NCI-H748 (cell line): ENCODE results near the gene FAM107A.

Experiments used
- DNase-seq: peaks from one replicate; lab custom pipeline; 2025; ENCODE audit not compliant: unreplicated experiment; lab: John Stamatoyannopoulos, UW

Gene FAM107A

DNA sequence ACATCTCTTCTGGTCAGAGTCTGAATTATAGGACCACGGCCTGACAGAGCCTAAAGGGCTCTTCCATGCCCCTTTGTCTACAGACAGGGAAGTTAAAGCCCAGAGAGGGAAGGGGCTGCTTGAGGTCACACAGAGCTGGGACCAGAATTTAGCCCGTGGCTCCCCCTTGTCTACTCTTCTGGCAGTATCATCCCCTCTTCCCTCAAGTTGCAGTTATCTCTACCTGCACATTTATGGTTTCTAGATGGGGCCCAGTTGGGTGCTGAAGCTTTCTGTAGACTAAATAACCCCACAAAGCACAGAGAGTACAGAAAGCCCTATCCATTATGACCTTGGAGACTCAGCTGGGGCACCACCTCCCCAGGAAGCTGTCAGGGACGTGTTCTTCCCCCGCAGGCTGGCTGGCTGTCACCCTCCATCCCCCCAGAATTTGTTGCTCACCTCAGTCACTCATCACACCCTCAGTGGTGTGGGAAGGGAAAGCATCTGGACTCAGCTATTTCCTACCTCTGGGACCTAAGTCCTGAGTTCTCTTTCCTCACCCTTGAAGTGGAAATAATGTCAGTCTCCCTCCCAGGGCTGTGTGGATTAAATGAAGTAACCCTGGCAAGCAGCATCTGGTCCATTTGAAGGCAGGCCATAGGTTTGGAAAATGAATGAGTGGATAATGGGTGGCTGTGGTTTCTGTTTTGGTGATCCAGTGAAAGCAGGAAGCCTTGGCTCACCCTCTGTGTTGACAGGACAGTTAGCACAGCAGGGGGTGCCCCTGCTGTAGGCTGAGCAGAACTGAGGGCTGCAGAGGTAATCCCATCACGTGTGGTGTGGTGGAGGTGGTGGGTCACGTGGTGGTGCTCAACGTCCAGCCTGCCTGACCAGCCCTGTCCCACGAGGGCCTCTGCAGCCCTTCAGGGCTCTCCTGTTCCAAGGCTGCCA lies 56.5 kb downstream of the FAM107A start:
- DNase-seq = peak; percentile 44

DNA sequence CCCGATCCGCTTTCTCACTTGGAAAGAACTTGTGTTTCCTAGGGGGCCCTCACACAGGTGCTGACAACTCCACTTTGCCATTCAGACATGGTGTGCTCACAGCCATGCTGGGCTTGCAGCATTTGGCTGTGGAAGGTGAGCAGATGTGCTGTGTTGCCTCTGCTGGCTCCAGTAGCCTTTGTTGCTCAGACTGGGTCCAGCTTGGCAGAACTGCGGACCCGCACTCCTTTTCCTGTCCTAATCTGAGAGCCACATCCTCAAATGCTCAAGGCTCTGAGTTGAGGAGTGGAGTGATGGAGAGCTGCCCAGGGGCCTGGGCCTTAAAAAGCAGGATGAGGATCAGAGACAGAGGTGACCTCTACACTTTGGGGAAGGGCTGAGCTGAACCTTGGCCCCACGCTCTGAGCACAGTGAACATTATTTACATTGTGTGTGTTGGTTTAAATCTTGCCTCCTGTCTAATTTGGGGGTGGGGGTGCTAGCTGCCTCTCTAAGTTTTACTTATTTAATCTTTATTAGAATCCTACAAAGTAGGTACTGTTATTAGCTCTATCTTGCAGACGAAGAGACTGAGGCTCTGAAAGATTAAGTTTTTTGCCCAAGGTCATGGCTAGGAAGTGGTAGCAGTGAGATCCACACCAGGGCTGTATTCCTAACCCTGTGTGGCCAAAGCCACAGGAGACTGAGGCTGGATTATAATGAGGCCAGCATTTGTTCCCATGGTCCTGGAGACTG lies 57.4 kb downstream of the FAM107A start:
- no peak for DNase-seq

DNA sequence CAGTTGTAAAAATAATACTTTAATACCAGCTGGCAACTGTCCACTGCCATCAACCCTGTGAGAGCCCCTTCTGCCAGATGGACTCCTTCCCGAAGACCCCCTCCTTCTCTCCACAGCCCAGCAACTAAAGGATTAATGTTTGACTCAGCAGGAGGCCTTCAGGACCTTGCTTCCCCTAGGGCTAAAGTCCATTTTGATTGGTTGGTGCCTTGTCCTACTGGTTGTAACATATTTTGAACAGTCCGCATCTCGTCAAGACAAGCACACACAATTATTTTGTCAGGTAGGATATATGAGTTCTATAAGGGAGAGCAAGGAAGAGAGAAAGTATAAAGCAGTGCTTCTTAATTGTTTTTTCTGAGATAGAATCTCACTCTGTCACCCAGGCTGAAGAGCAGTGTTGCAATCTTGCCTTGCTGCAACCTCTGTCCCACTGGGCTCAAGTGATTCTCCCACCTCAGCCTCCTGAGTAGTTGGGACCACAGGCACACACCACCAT lies 58.9 kb downstream of the FAM107A start:
- no peak for DNase-seq

DNA sequence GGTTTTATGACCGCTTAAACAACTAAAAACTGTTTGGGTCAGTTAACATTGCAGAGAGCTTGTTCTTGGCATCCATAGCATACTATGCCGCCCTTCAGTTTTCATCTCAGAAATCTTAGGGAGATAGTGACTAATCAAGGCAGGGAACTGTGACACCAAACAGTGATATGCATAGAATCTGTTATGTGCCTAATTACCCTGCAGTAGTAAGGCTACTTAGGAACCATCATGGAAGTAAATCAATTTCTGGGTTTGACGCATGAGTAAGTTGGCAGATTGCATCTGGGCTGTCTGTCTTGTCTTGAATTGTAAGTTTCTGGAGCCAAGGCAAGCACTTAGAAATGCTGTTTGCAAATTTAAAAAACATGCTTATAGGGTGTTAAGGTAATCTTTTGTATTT lies 62.8 kb downstream of the FAM107A start:
- no peak for DNase-seq
